Sigmoid colon (tissue), 3 donors: Measurements from ENCODE around the gene PIP5K1A.

Source experiments
- CTCF ChIP-seq, 4 experiments: fragments of 450-650 bp in 3 of 4; fragments of 200-600 bp in 1 of 4; IDR thresholded peaks; one replicate each; pipeline ENCODE4 v1.5.1; 2016 to 2019; ENCODE audit warnings: antibody characterized with exemption in 4 of 4, mild to moderate bottlenecking in 3 of 4, moderate library complexity in 2 of 4
- POLR2A ChIP-seq, 2 donors: fragments of 450-650 bp; IDR thresholded peaks; one replicate each; pipeline ENCODE4 v1.6.1; 2016; ENCODE audit warnings: antibody characterized with exemption in 2 of 2, mild to moderate bottlenecking in 2 of 2, moderate library complexity in 2 of 2

DNA sequence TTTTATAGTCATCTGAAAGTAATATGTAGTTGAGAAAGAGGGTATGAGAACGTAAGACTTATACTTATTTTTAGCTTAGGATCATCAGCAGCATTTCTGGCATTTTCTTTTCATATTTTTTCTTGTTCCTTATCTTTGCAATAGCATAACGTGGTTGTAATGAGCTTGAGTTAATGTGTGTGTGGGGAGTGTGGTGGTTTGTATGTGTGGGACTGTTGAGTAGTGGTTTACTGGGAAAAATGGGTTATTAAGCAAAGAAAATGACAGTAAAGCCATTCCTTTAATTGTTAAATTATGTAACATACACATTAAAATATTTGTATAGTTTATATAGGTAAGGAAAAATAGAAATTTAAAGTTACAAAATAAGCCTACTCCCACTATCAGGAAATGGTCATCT is 15.2 kb downstream of the PIP5K1A start:
- no peak for TF ChIP-seq CTCF (IDR thresholded peaks at IDR 0.05)
- no peak for TF ChIP-seq POLR2A (IDR thresholded peaks at IDR 0.05)
